ENCODE results near the gene ARID3A.

The ARID3A gene

DNA sequence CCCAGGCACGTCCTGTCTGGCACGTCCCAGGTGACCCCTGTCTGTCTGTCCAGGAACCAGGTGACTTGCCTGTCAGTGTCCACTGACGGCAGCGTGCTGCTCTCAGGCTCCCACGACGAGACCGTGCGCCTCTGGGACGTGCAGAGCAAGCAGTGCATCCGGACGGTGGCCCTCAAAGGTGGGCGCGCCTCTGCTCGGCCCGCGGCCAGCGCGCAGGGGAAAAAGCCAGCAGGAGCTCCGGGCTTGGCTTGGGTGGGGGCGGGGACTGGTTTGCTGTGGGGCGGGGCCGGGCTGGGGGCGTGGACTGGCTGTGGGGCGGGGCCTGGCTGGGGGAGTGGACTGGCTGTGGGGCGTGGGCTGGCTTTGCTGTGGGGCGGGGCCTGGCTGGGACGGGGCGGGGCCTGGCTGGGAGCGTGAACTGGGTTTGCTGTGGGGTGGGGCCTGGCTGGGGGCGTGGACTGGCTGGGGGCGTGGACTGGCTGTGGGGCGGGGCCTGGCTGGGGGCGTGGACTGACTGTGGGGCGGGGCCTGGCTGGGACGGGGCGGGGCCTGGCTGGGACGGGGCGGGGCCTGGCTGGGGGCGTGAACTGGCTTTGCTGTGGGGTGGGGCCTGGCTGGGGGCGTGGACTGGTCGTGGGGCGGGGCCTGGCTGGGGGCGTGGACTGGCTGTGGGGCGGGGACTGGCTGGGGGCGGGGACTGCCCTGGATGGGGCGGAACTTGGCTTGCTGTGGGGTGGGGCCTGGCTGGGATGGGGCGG is 65.5 kb downstream of the ARID3A start:
- DNase-seq, result peak; percentile 65 to 68

DNA sequence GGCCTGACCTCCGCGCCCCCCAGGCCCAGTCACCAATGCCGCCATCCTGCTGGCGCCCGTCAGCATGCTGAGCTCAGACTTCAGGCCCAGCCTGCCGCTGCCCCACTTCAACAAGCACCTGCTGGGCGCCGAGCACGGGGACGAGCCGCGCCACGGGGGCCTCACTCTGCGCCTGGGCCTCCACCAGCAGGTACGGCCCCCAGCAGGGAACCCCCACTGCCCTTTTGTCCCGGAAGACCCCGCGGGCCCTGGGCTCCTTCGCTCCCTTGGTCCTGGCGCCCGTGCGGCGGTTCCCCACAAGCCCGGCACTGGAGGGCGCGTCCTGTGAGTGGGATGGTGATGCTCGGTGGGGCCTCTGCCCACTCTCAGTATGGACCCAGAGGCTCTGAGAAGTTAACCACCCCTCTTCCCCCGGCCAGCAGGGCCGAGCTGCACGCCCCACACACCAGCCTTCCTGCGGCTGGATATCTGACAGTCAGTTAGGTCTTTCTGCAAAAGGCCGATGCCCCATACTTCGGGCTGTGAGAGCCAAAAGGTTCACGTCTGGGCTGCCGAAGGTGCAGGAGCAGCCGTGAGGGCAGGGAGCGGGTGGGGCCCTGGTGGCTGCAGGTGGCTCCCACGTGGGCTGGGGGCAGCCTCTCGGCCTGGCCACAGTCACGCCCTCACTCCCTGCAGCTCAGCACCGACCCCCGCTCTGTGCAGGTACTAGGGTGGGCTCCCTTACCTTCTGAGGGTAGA is 66.3 kb downstream of the ARID3A start:
- DNase-seq, result no peak

DNA sequence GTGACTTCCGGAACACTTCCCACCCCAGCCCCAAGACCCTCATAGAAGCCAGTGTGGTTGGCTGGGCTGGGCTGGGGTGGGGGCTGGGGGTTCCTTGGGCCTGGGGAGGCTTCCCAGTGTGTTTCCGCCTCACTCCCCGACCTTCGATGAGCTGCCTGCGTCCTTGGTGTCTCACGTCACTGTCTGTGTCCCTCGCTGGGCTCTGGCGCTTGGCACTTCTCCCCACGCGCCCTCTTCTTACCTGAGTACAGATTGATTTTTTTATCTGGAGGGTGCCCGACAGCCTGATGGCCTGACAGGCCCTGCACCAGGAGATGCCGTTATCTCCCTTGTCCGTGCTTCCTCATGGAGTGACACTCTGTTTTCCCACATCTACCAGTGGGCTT is 66.8 kb downstream of the ARID3A start:
- DNase-seq, result no peak

DNA sequence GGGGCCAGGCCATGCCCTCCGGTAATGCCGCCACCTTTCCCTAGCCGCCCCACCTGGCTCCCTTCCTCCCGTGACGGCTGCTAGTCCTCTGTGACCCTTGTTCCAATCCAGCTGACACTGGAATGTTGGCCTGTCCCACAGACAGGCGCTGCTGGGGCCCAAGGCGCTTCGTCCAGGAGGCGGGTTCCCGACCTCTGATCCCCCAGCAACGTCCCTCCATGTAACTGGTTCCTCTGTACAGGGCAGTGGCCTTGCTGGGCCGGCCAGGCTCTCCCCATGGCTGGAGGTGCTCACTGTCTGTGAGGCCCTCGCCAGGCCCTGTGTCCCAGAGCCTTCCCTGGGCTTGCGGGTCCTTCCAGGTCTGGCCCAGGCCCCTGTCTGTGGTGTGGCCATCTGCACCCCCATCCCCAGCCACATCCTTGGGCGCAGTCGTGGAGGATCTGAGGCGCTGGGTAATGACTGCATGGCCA is 67.6 kb downstream of the ARID3A start:
- DNase-seq, result no peak

DNA sequence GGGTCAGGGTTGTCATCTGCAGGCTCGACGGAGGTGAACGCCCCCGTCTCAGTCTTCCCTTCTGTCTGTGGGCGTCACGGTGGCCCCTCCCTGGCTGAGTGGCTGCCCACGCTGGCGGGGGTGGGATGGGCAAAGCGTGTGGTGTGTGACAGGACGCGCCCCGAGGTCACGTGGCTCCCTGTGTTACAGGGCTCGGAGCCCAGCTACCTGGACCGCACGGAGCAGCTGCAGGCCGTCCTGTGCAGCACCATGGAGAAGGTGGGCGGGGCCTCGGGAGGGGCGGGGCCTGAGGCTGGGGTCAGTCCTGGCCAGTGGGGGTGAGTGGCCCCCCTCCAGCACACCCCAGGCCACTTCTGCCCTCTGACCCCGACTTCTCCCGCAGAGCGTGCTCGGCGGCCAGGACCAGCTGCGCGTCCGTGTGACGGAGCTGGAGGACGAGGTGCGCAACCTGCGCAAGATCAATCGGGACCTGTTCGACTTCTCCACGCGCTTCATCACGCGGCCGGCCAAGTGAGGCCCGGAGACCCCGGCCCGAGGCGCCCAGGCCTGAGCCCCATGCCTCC is 68.1 kb downstream of the ARID3A start:
- no peak for DNase-seq

DNA sequence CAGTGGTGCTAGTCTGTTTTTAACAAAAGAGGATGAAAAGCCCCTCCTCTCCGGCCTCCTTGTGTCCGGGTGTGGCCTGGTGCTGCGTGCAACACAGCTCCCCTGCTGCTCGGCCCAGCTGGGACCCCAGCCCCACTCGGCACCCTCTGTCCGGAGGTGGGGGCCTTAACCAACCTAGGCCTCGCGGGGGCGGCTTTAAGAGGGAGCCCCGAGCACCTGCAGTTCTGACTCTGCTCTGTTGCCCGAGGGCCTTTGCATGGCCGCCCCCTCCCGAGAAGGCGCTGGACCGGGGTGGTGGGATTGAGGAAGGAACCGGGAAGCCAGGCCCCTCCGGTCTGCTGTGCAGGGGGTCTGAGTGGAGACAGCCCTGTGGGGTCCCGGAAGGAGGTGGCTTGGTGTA is 68.7 kb downstream of the ARID3A start:
- no peak for DNase-seq

DNA sequence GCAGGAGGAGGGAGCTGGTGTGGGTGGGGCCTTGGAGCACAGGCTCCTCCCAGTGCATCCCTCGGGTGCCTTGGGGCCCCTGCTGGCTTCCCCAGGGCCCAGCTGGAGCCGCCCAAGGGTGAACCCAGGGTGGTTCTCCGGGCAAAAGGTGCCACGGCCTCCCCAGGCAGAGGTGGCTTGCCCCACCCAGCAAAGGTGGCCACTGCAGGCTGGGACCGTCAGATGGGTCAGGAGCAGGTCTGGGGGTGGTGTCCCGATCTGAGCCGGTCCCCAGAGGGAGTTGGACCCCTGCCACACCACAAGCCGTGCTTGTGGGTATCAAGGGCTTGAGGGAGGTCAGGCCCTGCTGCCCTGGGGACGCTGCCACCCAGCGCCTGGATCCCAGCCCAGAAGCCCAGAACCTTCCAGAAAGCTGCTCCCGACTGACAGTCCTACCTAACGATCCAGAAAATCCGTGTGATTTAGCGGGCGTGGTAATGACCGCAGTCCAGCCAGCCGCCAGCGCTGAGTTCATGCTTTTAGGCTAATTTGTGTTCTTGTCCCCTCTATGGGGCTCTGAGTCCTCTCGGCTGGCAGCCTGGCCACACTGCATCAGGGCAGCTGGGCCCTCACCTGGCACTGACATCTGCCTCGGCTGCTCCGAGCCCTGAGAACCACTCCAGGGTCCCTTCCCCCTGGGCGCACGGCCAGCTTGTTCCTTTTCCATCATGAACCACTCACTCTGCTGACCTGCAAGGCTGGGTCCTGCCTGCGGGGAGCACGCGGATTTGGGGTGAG is 69.4 kb downstream of the ARID3A start:
- no peak for DNase-seq

DNA sequence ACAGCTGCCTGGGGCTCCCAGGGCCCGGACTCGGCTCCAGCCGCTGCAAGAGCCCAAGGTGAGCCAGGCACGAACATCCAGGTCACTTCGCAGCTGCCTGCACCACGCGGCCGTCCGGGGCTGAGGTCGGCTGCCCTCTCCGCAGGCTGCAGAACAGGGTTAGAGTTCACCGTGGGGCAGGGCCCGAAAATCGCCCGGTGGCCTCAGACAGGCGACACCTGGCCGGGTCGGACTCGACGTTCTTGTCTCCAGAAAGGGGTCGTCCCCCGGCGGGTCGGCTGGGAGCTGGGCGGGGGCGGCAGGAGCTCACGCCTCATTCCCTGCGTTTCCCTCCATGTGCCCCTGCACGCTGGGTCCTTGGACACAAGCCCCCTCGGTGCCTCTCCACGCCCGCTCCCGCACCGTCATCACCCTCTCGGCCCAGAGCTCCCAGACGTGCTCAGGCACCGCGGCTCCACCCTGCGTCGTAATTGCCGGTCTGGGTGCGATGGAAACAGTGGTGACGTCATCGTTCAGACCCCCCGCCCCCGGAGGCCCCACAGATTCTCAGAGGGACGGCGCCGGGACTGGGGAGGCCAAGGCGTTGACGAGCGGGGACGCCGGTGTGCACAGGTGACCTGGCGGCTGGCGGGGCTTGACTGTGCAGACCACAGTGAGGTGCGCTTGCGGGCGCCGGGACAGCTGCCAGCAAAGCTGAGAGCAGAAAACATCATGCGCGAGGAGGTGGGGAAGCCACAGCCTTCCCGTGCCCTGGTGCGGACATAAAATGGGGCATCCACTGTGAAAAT is 70.4 kb downstream of the ARID3A start:
- DNase-seq, result peak; percentile 70 to 73

DNA sequence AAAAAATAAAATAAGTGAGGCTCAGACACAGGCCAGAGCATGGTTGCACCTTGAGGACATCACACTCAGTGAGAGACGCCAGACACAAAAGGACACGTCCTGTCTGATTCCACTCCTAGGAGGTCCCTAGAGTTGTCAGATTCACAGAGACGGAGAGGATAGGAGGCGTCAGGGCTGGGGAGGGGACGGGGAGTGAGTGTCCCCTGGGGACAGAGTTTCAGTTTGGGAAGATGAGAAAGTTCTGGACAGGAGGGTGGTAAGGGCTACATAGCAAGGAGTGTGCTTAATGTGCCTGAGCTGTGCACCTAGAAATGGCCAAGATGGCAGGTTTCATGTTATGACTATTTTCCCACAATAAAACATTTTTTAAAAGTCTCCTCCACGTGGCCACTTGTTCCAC is 72.2 kb downstream of the ARID3A start:
- DNase-seq, result no peak

DNA sequence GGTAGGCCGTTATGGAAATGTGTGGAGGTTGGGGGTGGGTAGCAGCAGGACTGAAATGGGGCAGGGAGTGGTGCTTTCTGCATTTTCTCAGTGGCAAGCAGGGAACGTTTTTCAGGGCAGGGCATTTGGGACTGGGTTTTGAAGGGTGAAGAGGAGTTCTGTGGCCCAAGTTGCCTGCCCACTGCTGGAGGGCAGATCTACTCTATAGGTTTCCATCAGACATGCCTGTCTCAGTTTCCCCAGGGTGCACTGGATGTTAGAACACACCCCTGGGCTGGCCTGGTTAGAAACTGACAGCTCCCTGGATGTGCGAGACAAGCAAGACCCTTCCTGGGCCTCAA is 73.5 kb downstream of the ARID3A start:
- DNase-seq, result no peak

DNA sequence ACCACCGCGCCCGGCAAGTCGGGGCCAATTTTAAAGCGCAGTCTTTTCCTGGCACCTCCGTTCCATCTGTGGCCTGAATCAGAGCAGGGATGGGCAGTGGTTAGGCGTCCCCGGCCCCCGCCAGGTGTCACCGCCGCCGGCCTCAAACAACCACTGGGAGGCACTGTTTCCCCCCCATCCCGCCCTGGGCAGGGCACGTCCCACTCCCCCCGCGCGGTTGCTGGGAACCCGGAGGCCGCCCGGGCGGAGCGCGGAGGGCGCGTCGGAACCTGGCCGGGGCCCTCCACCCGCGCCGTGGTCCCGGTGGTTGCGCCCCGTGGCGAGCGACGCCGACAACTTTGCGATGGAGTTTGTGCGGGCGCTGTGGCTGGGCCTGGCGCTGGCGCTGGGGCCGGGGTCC is 74.3 kb downstream of the ARID3A start, which contains the start of gene GRIN3B:
Gene GRIN3B (plus strand): TSS at position 325 of the 400 bp plus-strand sequence. CDS start 19 bp downstream, at position 344.
- peak; percentile 80 to 83 for DNase-seq

DNA sequence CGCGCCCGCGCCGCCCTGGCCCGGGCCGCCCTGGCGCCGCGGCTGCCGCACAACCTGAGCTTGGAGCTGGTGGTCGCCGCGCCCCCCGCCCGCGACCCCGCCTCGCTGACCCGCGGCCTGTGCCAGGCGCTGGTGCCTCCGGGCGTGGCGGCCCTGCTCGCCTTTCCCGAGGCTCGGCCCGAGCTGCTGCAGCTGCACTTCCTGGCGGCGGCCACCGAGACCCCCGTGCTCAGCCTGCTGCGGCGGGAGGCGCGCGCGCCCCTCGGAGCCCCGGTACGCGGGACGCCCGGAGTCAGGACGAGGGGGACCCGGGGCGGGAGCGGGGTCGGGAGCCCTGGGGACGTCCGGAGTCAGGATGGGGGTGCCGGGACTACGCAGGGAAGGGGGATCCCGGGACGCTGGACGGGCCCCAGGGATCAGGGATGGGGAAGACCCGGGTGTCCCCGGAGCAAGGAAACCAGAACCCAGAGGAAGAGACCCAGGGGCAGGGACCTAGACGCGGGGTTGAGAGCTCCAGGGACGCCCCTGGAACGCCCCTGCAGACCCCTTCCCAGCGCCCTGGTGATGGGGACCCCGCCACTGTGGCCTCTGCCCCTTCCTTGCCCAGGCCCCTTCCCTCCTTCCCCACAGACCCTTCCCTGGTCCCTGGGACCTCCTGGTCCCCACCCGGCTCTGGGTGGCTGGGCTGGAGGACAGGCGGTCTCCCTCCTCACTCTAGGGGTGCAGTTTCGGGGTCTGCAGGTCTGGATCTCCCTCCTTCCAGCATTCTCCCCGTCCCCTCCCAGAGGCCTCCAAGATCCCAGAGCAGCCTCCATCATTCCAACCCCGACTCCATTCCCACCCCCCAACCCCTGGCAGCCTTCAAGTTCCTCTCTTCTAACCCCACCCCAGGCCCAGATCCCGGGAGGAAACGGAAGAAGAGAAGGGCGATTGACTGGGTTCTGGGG is 75.0 kb downstream of the ARID3A start:
- no peak for DNase-seq

DNA sequence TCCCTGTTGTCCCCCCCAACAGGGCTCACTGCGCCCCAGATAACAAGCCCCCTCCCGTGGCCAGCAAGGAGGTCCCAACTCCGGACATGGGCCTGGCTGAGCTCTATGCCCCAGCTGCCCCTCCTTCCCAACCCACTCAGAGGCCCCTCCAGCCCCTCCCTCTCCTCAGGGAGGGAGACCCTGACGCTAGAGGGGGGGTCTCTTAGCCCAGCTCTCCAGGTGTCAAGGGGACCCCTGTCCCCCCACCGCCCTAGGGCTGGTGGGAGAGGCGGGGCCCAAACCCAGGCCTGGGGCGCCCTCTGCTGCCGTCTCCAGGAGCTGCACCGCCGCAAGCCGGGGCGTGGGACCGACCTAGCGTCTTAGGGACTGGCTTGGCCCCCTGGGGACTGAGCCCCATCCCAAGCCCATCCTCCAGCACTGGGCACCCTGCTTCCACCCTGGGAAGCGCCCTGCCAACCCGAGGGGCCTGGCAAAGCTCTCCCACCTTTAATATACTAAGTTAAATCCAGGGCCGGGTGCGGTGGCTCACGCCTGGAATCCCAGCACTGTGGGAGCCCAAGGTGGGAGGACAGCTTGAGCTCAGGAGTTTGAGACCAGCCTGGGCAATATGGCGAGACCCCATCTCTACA is 75.8 kb downstream of the ARID3A start:
- DNase-seq, result peak; percentile 76 to 82

DNA sequence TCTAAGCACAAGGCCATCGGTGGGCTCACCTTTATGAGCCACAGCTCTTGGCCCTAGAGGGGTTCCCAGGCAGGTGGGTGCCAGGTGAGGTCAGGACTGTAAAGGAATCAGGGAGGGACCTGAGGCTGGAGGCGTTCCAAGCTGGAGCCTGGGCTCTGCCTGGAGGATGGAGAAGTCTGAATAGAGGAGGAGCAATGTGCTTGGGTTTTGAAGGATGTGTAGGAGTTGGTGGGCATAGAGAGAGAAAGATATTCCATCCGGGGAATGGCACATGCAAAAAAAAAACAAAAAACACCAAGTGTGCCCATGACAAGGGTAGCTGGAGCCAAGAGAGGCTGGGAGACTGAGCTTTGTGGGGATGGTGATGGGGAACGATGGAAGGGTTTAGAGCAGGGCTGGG is 76.8 kb downstream of the ARID3A start:
- no peak for DNase-seq

DNA sequence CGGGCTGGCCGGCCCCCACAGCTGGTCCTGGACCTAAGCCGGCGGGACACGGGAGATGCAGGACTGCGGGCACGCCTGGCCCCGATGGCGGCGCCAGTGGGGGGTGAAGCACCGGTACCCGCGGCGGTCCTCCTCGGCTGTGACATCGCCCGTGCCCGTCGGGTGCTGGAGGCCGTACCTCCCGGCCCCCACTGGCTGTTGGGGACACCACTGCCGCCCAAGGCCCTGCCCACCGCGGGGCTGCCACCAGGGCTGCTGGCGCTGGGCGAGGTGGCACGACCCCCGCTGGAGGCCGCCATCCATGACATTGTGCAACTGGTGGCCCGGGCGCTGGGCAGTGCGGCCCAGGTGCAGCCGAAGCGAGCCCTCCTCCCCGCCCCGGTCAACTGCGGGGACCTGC is 77.4 kb downstream of the ARID3A start:
- DNase-seq, result no peak

DNA sequence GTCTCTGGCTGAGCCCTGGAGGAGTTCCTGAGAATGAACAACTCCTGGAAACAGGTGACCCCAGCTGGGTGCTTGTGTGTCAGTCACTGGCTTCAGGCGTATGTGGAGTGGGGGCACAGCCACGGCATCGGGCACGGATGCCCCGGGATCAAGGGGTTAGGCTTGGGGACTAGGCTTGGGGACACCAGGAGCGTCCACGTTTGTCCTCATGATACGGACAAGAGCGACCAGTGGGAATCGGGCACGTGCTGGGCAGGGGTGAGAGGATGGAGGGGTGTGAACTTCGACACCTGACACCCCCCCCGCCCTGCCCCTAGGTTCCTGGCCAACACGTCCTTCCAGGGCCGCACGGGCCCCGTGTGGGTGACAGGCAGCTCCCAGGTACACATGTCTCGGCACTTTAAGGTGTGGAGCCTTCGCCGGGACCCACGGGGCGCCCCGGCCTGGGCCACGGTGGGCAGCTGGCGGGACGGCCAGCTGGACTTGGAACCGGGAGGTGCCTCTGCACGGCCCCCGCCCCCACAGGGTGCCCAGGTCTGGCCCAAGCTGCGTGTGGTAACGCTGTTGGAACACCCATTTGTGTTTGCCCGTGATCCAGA is 78.5 kb downstream of the ARID3A start:
- DNase-seq, result no peak

DNA sequence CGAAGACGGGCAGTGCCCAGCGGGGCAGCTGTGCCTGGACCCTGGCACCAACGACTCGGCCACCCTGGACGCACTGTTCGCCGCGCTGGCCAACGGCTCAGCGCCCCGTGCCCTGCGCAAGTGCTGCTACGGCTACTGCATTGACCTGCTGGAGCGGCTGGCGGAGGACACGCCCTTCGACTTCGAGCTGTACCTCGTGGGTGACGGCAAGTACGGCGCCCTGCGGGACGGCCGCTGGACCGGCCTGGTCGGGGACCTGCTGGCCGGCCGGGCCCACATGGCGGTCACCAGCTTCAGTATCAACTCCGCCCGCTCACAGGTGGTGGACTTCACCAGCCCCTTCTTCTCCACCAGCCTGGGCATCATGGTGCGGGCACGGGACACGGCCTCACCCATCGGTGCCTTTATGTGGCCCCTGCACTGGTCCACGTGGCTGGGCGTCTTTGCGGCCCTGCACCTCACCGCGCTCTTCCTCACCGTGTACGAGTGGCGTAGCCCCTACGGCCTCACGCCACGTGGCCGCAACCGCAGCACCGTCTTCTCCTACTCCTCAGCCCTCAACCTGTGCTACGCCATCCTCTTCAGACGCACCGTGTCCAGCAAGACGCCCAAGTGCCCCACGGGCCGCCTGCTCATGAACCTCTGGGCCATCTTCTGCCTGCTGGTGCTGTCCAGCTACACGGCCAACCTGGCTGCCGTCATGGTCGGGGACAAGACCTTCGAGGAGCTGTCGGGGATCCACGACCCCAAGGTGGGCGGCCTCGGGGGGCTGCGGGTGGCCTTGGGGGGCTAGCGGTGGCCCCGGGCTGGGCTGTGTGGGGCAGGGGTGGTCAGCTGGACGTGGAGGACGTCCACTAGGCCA is 79.2 kb downstream of the ARID3A start:
- no peak for DNase-seq

DNA sequence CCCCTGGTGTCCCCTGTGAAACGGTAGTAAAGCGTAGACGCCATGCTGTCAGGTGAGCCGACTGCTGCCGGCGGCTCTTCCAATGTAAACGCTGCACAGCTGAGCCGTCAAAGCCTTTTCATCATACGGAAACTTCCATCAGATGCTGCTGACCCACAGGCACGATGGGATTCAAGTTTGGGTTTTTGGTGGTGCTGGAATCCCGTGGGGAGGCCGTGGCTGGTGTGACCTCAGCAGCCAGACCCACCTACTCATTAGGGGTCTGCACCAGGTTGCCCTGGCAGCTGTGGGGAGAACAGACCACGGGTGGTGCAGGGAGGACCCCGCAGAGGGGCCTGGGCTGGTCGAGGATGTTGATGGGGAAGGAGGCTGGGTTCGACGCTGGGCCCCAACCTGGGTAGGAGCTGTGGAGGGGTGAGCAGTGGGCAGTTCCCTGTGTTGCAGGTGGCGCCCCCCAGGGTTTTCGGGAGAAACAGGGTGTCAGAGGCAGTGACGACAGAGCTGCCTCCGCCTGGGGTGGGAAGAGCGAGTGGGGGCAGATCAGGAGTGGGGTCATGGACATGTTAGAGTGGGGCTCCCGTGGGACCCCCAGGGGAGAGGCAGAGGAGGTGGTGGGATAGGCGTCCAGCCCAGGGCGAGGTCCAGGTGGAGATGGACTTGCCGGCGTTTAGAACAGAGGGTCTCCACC is 81.0 kb downstream of the ARID3A start:
- DNase-seq, result no peak

All from activated CD4-positive, alpha-beta T cell treated with anti-CD3 and anti-CD28 coated beads, Interleukin-2, amount 50 U/mL, for 48 hours (primary cell).